ENCODE measurements around the gene KIF20B. TPM values are rescaled to one million over a fixed set of nuclear protein-coding genes. Genes with fewer than 3 reads are reported as not detected.

KIF20B gene
- total and polyA plus RNA-seq, 12 donors, result 0.74 to 8.5 (median 2.8) TPM

DNA sequence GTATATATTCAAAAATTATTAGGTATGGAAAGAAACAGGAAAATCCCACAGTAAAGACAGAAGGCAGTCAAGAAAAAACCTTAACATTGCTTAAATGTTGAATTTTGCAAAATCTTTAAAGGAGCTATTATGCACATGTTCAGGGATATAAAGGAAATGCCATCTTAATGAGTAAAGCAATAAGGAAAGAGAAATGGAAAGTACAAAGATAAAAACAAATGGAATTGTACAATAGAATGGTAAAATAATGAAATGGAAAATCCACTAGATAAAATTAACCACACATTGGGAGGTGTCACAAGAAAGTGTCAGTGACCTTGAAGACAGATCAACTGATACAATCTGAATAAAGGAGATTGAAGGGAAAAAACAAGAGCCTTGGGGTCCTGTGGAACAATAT is 82.0 kb downstream of the KIF20B start:
- Histone ChIP-seq H3K4me1 (no peaks in the 10 kb centered on the region), H3K4me3 (no peak overlapping the region), H3K36me3 (peaks cover 0 to 10% (median 0%) of the 10 kb centered on the region in 9 donors), H3K27me3 (no peaks in the 10 kb centered on the region), H3K9me3 (no peaks in the 10 kb centered on the region), H3K27ac (no peak overlapping the region)
- TF ChIP-seq, protein P1, sequence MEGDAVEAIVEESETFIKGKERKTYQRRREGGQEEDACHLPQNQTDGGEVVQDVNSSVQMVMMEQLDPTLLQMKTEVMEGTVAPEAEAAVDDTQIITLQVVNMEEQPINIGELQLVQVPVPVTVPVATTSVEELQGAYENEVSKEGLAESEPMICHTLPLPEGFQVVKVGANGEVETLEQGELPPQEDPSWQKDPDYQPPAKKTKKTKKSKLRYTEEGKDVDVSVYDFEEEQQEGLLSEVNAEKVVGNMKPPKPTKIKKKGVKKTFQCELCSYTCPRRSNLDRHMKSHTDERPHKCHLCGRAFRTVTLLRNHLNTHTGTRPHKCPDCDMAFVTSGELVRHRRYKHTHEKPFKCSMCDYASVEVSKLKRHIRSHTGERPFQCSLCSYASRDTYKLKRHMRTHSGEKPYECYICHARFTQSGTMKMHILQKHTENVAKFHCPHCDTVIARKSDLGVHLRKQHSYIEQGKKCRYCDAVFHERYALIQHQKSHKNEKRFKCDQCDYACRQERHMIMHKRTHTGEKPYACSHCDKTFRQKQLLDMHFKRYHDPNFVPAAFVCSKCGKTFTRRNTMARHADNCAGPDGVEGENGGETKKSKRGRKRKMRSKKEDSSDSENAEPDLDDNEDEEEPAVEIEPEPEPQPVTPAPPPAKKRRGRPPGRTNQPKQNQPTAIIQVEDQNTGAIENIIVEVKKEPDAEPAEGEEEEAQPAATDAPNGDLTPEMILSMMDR (IDR thresholded peaks at IDR 0.05), result no peak
- DNase-seq (no peak), ATAC-seq (no peak)
- intact Hi-C loops (cut with DNase I), result no loop called here

DNA sequence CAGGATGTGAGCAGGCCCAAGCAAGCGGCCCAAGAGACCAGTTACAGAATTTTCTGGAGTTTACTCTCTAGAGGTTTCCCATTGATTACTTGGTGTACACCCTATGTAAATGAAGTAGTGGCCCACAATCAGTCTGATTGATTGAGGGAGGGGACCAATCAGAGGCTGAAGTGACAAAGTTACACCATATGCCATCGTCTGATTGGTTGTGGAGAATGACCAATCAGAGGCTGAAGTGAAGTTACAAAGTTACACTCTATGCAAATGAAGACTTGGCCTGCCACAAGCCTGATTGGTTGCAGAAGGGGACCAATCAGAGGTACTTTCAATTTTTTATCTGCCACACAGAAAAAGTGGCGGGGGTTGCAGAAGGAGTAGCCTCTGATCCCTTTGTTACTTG is 83.7 kb downstream of the KIF20B start:
- H3K4me3 ChIP-seq, result no peak overlapping the region
- ATAC-seq (no peak), DNase-seq (no peak)
- WGBS, 2 donors, result 94 to 95% methylated on average over 3 of the region's 3 CpGs
- no peaks in the 10 kb centered on the region for H3K9me3 ChIP-seq
- TF ChIP-seq, protein P1 (IDR thresholded peaks at IDR 0.05), result no peak
- no peaks in the 10 kb centered on the region for H3K4me1 ChIP-seq
- H3K27me3 ChIP-seq, result no peaks in the 10 kb centered on the region
- intact Hi-C loops (cut with DNase I), result no loop called here
- H3K27ac ChIP-seq, result no peak overlapping the region
- peaks cover 0 to 8% (median 0%) of the 10 kb centered on the region in 9 donors for H3K36me3 ChIP-seq

DNA sequence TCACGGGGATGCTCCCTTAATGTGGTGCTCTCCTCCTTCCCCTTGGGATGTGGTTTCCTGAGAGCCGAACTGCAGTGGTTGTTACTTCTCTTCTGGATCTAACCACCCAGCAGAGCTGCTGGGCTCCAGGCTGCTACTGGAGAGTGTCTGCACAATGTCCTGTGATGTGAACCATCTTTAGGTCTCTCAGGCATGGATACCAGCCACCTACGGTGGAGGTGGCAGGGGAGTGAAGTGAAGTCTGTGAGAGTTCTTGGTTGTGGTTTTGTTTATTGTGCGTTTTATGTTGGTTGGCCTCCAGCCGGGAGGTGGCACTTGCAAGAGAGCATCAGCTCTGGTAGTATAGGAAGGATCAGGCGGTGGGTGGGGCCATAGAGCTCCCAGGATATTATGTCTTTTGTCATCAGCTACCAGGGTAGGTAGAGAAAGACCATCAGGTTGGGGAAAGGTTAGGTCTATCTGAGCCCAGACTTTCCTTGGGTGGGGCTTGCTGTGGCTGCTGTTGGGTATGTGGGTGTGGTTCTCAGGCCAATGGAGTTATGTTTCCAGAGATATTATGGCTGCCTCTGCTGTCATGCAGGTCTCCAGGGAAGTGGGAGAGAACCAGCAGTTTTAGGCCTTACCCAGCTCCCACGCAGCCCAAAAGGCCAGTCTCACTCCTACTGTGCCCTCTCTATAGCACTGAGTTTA is 87.9 kb downstream of the KIF20B start:
- intact Hi-C loops (cut with DNase I), result no loop called here
- no peak overlapping the region for H3K27ac ChIP-seq
- H3K9me3 ChIP-seq, result no peaks in the 10 kb centered on the region
- TF ChIP-seq, protein P1 (IDR thresholded peaks at IDR 0.05), result no peak
- no peak for ATAC-seq
- no peaks in the 10 kb centered on the region for H3K36me3 ChIP-seq
- no peak overlapping the region for H3K4me3 ChIP-seq
- no peak for DNase-seq
- no peaks in the 10 kb centered on the region for H3K4me1 ChIP-seq
- WGBS, 2 donors, result 83 to 91% methylated on average over 7 of the region's 7 CpGs
- peaks cover 0 to 9% (median 0%) of the 10 kb centered on the region in 7 donors for H3K27me3 ChIP-seq

DNA sequence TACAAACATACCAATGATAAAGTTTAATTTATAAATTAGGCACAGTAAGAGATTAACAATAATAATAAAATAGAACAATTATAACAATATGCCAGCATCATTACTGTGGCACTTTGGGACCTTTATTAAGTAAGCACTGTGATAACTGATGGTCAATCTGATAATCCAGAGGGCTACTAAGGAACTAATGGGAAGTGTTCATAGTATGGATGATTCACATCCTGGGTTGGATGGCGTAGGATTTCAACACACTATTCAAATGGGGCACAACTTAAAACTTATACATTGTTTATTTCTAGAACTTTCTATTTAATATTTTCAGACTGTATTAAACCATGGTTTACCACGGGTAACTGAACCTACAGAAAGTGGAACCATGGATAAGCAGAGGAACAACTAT is 90.8 kb downstream of the KIF20B start:
- no peaks in the 10 kb centered on the region for H3K36me3 ChIP-seq
- ATAC-seq (no peak), DNase-seq (no peak)
- TF ChIP-seq, protein P1 (IDR thresholded peaks at IDR 0.05), result no peak
- H3K4me1 ChIP-seq, result no peaks in the 10 kb centered on the region
- no peaks in the 10 kb centered on the region for H3K9me3 ChIP-seq
- H3K27ac ChIP-seq, result no peak overlapping the region
- no peak overlapping the region for H3K4me3 ChIP-seq
- peaks cover 0 to 9% (median 0%) of the 10 kb centered on the region in 7 donors for H3K27me3 ChIP-seq
- 72 to 81% methylated on average over 2 of the region's 2 CpGs for WGBS, 2 donors
- intact Hi-C loops (cut with DNase I), result loop anchor here in 8 of 10 donors (2.0 to 10.0 kb wide), 9 partner anchors 163 to 1080 kb away; partner anchors contain the start of genes RPP30 (in 2 of the 8) and HTR7 (in 1 of the 8)
